Stromal cell of bone marrow (primary cell): ENCODE data around the gene ARF1.

ENCODE experiments used
- DNase-seq: peaks from one replicate; pipeline ENCODE4 v3.0.0-alpha.2; 2012; ENCODE audit warnings: low read depth

The ARF1 gene

GRCh38 chr1:228123505-228123904 is 41.0 kb downstream of the ARF1 start:
- DNase-seq, result no peak

GRCh38 chr1:228125185-228125584 is 42.7 kb downstream of the ARF1 start:
- no peak for DNase-seq

GRCh38 chr1:228131766-228132165 is 49.3 kb downstream of the ARF1 start:
- no peak for DNase-seq

GRCh38 chr1:228134591-228134990 is 52.1 kb downstream of the ARF1 start:
- DNase-seq, result no peak

GRCh38 chr1:228136901-228137300 is 54.4 kb downstream of the ARF1 start:
- no peak for DNase-seq

GRCh38 chr1:228139406-228139930 is 57.0 kb downstream of the ARF1 start:
- DNase-seq, result no peak

- peak; percentile 97 for DNase-seq
Measured at GRCh38 chr1:228139931-228140723, 57.6 kb downstream of the ARF1 start, which contains the start of gene GUK1. GUK1 (plus strand) TSS chr1:228140279; CDS start chr1:228140303, 24 bp downstream.

- DNase-seq, result no peak
Measured at GRCh38 chr1:228140724-228141225, 58.3 kb downstream of the ARF1 start.

- peak; percentile 55 for DNase-seq
Measured at GRCh38 chr1:228141226-228142044, 58.9 kb downstream of the ARF1 start.

GRCh38 chr1:228142155-228142691 is 59.7 kb downstream of the ARF1 start:
- DNase-seq, result no peak

- DNase-seq, result no peak
Measured at GRCh38 chr1:228142701-228143136, 60.2 kb downstream of the ARF1 start.

- no peak for DNase-seq
Measured at GRCh38 chr1:228143480-228144192, 61.1 kb downstream of the ARF1 start.

- DNase-seq, result no peak
Measured at GRCh38 chr1:228144193-228144992, 61.9 kb downstream of the ARF1 start.

- DNase-seq, result no peak
Measured at GRCh38 chr1:228144993-228145343, 62.5 kb downstream of the ARF1 start.

- DNase-seq, result no peak
Measured at GRCh38 chr1:228145463-228146416, 63.2 kb downstream of the ARF1 start.

GRCh38 chr1:228146417-228147150 is 64.1 kb downstream of the ARF1 start:
- no peak for DNase-seq

- no peak for DNase-seq
Measured at GRCh38 chr1:228147151-228147693, 64.7 kb downstream of the ARF1 start.

GRCh38 chr1:228147768-228148167 is 65.3 kb downstream of the ARF1 start:
- DNase-seq, result no peak
